Measurements from ENCODE around the gene RHOU. TPM values are rescaled to one million over a fixed set of nuclear protein-coding genes. Genes with fewer than 3 reads are reported as not detected.

Gene RHOU
- total and polyA plus RNA-seq, 7 donors = 5.7 to 90.9 (median 18.9) TPM

DNA sequence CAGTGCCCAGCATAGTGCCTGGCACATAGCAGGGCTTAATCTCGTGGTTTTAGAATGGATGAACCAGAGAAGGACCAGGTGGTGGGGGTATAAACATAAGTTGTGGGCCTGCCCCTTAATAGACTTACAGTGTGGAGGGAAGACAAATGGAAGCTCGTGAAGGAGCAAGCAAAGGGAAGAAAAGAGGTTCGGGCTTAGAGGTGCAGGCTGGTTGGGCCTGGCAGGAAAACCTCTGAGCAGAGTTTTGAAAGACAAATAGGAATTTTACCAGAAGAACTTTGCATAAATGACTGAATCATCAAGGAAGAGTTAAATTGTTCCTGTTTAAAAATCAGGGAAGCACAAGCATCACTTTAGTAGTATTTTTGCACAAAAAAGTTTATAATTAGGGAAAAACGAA lies 4.5 kb downstream of the RHOU start:
- Histone ChIP-seq H3K27ac (no peak overlapping the region), H3K9me3 (no peaks in the 10 kb centered on the region), H3K4me1 (peaks cover 15% of the 10 kb centered on the region), H3K36me3 (ENCODE audit: insufficient read depth in 1 of 2, low read depth in 1 of 2) (peaks cover 0 to 41% of the 10 kb centered on the region in 2 donors), H3K4me3 (no peak overlapping the region), H3K27me3 (ENCODE audit: insufficient read depth in 3 of 3, low read length in 2 of 3) (no peaks in the 10 kb centered on the region)
- intact Hi-C loops (cut with DNase I) = loop anchor here (5.0 kb wide), 3 partner anchors 197 to 492 kb away; no protein-coding TSS in a partner anchor
- WGBS, 3 donors = 60 to 73% (median 62%) methylated on average over 4 of the region's 4 CpGs
- DNase-seq = no peak
- no peak for ATAC-seq
- TF ChIP-seq, protein P1, sequence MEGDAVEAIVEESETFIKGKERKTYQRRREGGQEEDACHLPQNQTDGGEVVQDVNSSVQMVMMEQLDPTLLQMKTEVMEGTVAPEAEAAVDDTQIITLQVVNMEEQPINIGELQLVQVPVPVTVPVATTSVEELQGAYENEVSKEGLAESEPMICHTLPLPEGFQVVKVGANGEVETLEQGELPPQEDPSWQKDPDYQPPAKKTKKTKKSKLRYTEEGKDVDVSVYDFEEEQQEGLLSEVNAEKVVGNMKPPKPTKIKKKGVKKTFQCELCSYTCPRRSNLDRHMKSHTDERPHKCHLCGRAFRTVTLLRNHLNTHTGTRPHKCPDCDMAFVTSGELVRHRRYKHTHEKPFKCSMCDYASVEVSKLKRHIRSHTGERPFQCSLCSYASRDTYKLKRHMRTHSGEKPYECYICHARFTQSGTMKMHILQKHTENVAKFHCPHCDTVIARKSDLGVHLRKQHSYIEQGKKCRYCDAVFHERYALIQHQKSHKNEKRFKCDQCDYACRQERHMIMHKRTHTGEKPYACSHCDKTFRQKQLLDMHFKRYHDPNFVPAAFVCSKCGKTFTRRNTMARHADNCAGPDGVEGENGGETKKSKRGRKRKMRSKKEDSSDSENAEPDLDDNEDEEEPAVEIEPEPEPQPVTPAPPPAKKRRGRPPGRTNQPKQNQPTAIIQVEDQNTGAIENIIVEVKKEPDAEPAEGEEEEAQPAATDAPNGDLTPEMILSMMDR (IDR thresholded peaks at IDR 0.05) = no peak

DNA sequence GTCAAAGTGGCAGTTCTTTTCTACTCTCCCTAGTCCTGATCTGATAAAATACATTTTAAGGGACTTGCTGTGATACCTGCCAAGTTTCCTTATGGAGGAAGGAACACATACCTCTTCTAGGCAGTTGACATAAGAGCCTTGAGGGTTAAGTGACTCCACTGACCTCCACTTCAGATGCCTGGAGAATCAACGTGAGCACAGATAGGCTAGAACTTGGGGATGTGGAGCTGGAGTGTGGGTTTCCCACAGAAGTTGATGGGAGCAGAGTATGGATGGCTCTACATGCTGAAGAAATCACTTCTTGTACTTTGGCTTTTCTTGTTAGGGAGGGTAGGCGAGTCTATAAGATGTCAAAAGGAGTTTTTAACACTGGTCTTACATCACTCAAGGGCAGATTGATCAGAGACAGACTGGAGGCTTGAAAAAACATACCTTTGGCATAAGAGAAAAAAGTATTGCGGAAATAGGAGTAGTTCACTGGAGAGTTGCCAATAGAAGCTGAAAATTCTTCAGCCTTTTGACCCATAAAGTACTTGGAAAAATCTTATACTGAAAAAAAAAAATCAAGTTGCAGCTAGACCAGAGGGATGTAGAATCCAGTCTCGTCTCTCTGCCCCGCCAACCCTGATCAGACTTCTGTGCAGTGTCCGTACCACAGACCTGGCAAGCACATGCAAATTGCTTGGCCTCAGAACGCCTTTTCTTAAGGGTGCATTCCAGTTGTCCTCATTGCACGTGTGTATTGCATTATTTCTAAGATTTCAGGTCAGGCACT lies 5.5 kb downstream of the RHOU start:
- no peak overlapping the region for H3K27ac ChIP-seq
- H3K9me3 ChIP-seq = no peaks in the 10 kb centered on the region
- H3K4me3 ChIP-seq = no peak overlapping the region
- WGBS, 3 donors = 42 to 61% (median 45%) methylated on average over 8 of the region's 8 CpGs
- peaks cover 0 to 41% of the 10 kb centered on the region in 2 donors for H3K36me3 ChIP-seq (ENCODE audit: insufficient read depth in 1 of 2, low read depth in 1 of 2)
- ATAC-seq = no peak
- no peak for DNase-seq
- TF ChIP-seq, protein P1 (IDR thresholded peaks at IDR 0.05) = no peak
- peaks cover 17% of the 10 kb centered on the region for H3K4me1 ChIP-seq
- no peaks in the 10 kb centered on the region for H3K27me3 ChIP-seq (ENCODE audit: insufficient read depth in 3 of 3, low read length in 2 of 3)
- intact Hi-C loops (cut with DNase I) = no loop called here

DNA sequence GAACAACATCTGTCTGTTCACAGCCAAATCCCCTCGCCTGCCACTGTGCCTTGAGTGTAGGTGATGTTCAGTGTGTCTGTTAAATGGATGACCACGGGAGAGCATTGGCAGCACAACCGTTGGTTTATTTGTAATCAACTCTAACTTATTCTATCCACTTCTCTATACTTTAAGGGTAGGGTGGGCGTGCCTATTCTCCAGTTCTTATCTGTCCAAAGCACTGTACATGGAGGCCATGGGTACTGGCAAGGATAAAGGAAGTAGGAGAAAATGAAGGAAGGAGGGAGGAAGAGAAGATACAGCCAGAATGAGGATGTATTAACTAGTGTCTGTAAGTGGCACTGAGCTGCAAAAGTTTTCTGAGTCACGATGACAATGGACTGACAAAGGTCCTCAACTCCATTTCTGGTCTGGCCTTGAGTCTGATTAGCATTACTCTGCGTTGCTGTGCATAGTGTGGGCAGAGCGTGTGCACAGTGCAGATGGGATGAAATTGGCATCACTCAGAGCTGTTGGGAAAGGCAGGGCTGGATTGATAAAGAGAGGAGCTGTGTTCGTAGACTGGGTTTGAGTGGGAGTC lies 7.1 kb downstream of the RHOU start:
- no peak overlapping the region for H3K27ac ChIP-seq
- intact Hi-C loops (cut with DNase I) = no loop called here
- no peak overlapping the region for H3K4me3 ChIP-seq
- peaks cover 16% of the 10 kb centered on the region for H3K4me1 ChIP-seq
- TF ChIP-seq, protein P1 (IDR thresholded peaks at IDR 0.05) = no peak
- H3K27me3 ChIP-seq (ENCODE audit: insufficient read depth in 3 of 3, low read length in 2 of 3) = no peaks in the 10 kb centered on the region
- peaks cover 0 to 45% of the 10 kb centered on the region in 2 donors for H3K36me3 ChIP-seq (ENCODE audit: insufficient read depth in 1 of 2, low read depth in 1 of 2)
- DNase-seq (no peak), ATAC-seq (no peak)
- H3K9me3 ChIP-seq = no peaks in the 10 kb centered on the region
- WGBS, 3 donors = 89 to 95% (median 90%) methylated on average over 8 of the region's 8 CpGs

DNA sequence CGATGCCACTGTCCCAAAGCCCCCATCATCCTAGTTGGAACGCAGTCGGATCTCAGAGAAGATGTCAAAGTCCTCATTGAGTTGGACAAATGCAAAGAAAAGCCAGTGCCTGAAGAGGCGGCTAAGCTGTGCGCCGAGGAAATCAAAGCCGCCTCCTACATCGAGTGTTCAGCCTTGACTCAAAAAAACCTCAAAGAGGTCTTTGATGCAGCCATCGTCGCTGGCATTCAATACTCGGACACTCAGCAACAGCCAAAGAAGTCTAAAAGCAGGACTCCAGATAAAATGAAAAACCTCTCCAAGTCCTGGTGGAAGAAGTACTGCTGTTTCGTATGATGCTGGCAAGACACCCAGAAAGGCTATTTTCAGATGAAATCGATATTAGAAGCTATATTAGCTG lies 8.1 kb downstream of the RHOU start:
- intact Hi-C loops (cut with DNase I) = no loop called here
- Histone ChIP-seq H3K27ac (no peak overlapping the region), H3K27me3 (ENCODE audit: insufficient read depth in 3 of 3, low read length in 2 of 3) (no peaks in the 10 kb centered on the region), H3K4me1 (peaks cover 16% of the 10 kb centered on the region), H3K4me3 (no peak overlapping the region), H3K36me3 (ENCODE audit: insufficient read depth in 1 of 2, low read depth in 1 of 2) (peaks cover 0 to 40% of the 10 kb centered on the region in 2 donors), H3K9me3 (no peaks in the 10 kb centered on the region)
- ATAC-seq (no peak), DNase-seq (no peak)
- TF ChIP-seq, protein P1 (IDR thresholded peaks at IDR 0.05) = no peak
- 74 to 91% (median 78%) methylated on average over 13 of the region's 13 CpGs for WGBS, 3 donors

All from psoas muscle (tissue), 8 donors.